Smooth muscle cell (in vitro differentiated cells): ENCODE measurements around the gene HMCN2. TPM values are rescaled to one million over a fixed set of nuclear protein-coding genes. Genes with fewer than 3 reads are reported as not detected.

Experiments used
- DNase-seq: peaks from one replicate; lab custom pipeline; 2025; ENCODE audit not compliant: unreplicated experiment; lab: John Stamatoyannopoulos, UW
- H2AFZ ChIP-seq: fragments of 200-600 bp; sonication (generic); 2 replicates; pipeline ENCODE4 v1.6.0; 2016; ENCODE audit warnings: antibody characterized with exemption, low read depth, mild to moderate bottlenecking
- H3F3A ChIP-seq: fragments of 200-600 bp; sonication (generic); 2 replicates; pipeline ENCODE4 v1.6.0; 2017; ENCODE audit warnings: antibody characterized with exemption, low read depth
- H3K27ac ChIP-seq: fragments of 200-600 bp; sonication (generic); 2 replicates; pipeline ENCODE4 v1.5.1; 2016; ENCODE audit warnings: low read depth, mild to moderate bottlenecking
- H3K27me3 ChIP-seq: fragments of 200-600 bp; sonication (generic); 2 replicates; pipeline ENCODE4 v1.6.1; 2016; ENCODE audit warnings: low read depth, mild to moderate bottlenecking
- H3K36me3 ChIP-seq: fragments of 200-600 bp; sonication (generic); 2 replicates; pipeline ENCODE4 v1.5.1; 2016; ENCODE audit warnings: low read depth
- H3K4me1 ChIP-seq: fragments of 200-600 bp; sonication (generic); 2 replicates; pipeline ENCODE4 v1.5.1; 2016; ENCODE audit warnings: low read depth
- H3K4me2 ChIP-seq: fragments of 200-600 bp; sonication (generic); 2 replicates; pipeline ENCODE4 v1.6.0; 2016; ENCODE audit warnings: mild to moderate bottlenecking
- H3K4me3 ChIP-seq: fragments of 200-600 bp; sonication (generic); 2 replicates; pipeline ENCODE4 v1.5.1; 2016; ENCODE audit warnings: mild to moderate bottlenecking
- H3K79me2 ChIP-seq: fragments of 200-600 bp; sonication (generic); 2 replicates; pipeline ENCODE4 v1.6.0; 2016; ENCODE audit warnings: low read depth, mild to moderate bottlenecking
- H3K9ac ChIP-seq: fragments of 200-600 bp; sonication (generic); 2 replicates; pipeline ENCODE4 v1.6.0; 2016; ENCODE audit warnings: low read depth
- H3K9me3 ChIP-seq: fragments of 200-600 bp; sonication (generic); replicated peaks from 2 replicates; pipeline ENCODE4 v1.5.1; 2016; ENCODE audit warnings: low read depth
- H4K20me1 ChIP-seq: fragments of 200-600 bp; sonication (generic); 2 replicates; pipeline ENCODE4 v1.6.0; 2016; ENCODE audit warnings: low read depth
- CTCF ChIP-seq: fragments of 200-600 bp; sonication (generic); IDR thresholded peaks from 2 replicates; pipeline ENCODE4 v1.5.1; 2017; ENCODE audit warnings: borderline replicate concordance, mild to moderate bottlenecking, antibody characterized with exemption; ENCODE audit not compliant: insufficient read depth, poor library complexity, severe bottlenecking
- WGBS: methylation state at CpG from one replicate; pipeline ENCODE4 v1.1.7; 2016; ENCODE audit warnings: low lambda C conversion rate; 5-methylcytosine and 5-hydroxymethylcytosine counted together
- polyA plus RNA-seq: library from polyadenylated mRNA; unstranded; fragments of >200 nt; fragmentation: Nextera tagmentation; extraction: Ambion mirVana; gene quantifications from 2 replicates; pipeline ENCODE4 v1.2.1, GENCODE V29; 2016
- total RNA-seq: library from RNA; depleted of rRNA; stranded (reverse); fragments of >200 nt; gene quantifications from 2 replicates; pipeline ENCODE4 v1.2.3, GENCODE V29; 2014

HMCN2 gene
- total and polyA plus RNA-seq, 2 experiments from 2014 or later, result under 0.01 TPM; not detected in 1

- Histone ChIP-seq H3K9me3 (no peaks in the 10 kb centered on the region), H3K27me3 (no peaks in the 10 kb centered on the region), H3K9ac (no peak overlapping the region), H3K36me3 (no peaks in the 10 kb centered on the region), H3F3A (no peaks in the 10 kb centered on the region), H3K4me2 (no peak overlapping the region), H2AFZ (no peak overlapping the region), H3K4me1 (no peaks in the 10 kb centered on the region), H4K20me1 (no peaks in the 10 kb centered on the region), H3K4me3 (no peak overlapping the region), H3K27ac (no peak overlapping the region), H3K79me2 (no peaks in the 10 kb centered on the region)
- TF ChIP-seq CTCF, result no peak
- no peak for DNase-seq
- 80% methylated on average over 4 of the region's 4 CpGs for WGBS
Measured at GRCh38 chr9:130409246-130409645, 143.7 kb downstream of the HMCN2 start.

- Histone ChIP-seq H3K4me1 (no peaks in the 10 kb centered on the region), H3K4me3 (no peak overlapping the region), H4K20me1 (no peaks in the 10 kb centered on the region), H3F3A (no peaks in the 10 kb centered on the region), H3K9me3 (no peaks in the 10 kb centered on the region), H2AFZ (no peak overlapping the region), H3K4me2 (no peak overlapping the region), H3K27ac (no peak overlapping the region), H3K79me2 (no peaks in the 10 kb centered on the region), H3K9ac (no peak overlapping the region), H3K27me3 (no peaks in the 10 kb centered on the region), H3K36me3 (no peaks in the 10 kb centered on the region)
- WGBS, result 92% methylated on average over 12 of the region's 12 CpGs
- no peak for TF ChIP-seq CTCF
- DNase-seq, result no peak
Measured at GRCh38 chr9:130410443-130410842, 144.9 kb downstream of the HMCN2 start.

- H3K4me1 ChIP-seq, result no peaks in the 10 kb centered on the region
- no peak for DNase-seq
- no peaks in the 10 kb centered on the region for H3K36me3 ChIP-seq
- H3K4me3 ChIP-seq, result no peak overlapping the region
- no peaks in the 10 kb centered on the region for H4K20me1 ChIP-seq
- no peak for TF ChIP-seq CTCF
- WGBS, result 68% methylated on average over 3 of the region's 3 CpGs
- H3K27ac ChIP-seq, result no peak overlapping the region
- no peak overlapping the region for H3K9ac ChIP-seq
- no peak overlapping the region for H2AFZ ChIP-seq
- no peaks in the 10 kb centered on the region for H3K9me3 ChIP-seq
- no peaks in the 10 kb centered on the region for H3K79me2 ChIP-seq
- H3F3A ChIP-seq, result no peaks in the 10 kb centered on the region
- H3K27me3 ChIP-seq, result no peaks in the 10 kb centered on the region
- no peak overlapping the region for H3K4me2 ChIP-seq
Measured at GRCh38 chr9:130411566-130411915, 146.0 kb downstream of the HMCN2 start.

GRCh38 chr9:130414081-130414731, 148.6 kb downstream of the HMCN2 start:
- Histone ChIP-seq H3K79me2 (no peaks in the 10 kb centered on the region), H4K20me1 (no peaks in the 10 kb centered on the region), H3K4me1 (no peaks in the 10 kb centered on the region), H3K4me2 (no peak overlapping the region), H3K4me3 (no peak overlapping the region), H3F3A (no peaks in the 10 kb centered on the region), H3K9me3 (no peaks in the 10 kb centered on the region), H3K27me3 (no peaks in the 10 kb centered on the region), H2AFZ (no peak overlapping the region), H3K27ac (no peak overlapping the region), H3K9ac (no peak overlapping the region), H3K36me3 (no peaks in the 10 kb centered on the region)
- 93% methylated on average over 12 of the region's 12 CpGs for WGBS
- no peak for DNase-seq
- no peak for TF ChIP-seq CTCF
